Cardiac muscle cell (in vitro differentiated cells and primary cell): ENCODE results near the gene RMDN2. TPM values are rescaled to one million over a fixed set of nuclear protein-coding genes. Genes with fewer than 3 reads are reported as not detected.
A peak's percentile ranks its signal among the peaks of the same experiment; 100 is the strongest.

Experiments
- DNase-seq, 2 donors: peaks; one replicate each; pipeline versions ENCODE4 v3.0.0 to v3.0.0-alpha.2; 2010 to 2017; ENCODE audit warnings: low read depth in 1 of 2, low spot score in 1 of 2
- H3K27ac ChIP-seq: fragments of 200-600 bp; sonication (generic); 2 replicates; pipeline ENCODE4 v1.5.1; 2016
- H3K27me3 ChIP-seq: fragments of 200-600 bp; sonication (generic); 2 replicates; pipeline ENCODE4 v1.6.0; 2016; ENCODE audit warnings: control low read depth
- H3K36me3 ChIP-seq: fragments of 200-600 bp; sonication (generic); 2 replicates; pipeline ENCODE4 v1.5.1; 2016; ENCODE audit warnings: control low read depth
- H3K4me1 ChIP-seq: fragments of 200-600 bp; sonication (generic); 2 replicates; pipeline ENCODE4 v1.8.1; 2017; ENCODE audit warnings: low read depth, mild to moderate bottlenecking, mixed run types
- H3K4me3 ChIP-seq: fragments of 200-600 bp; sonication (generic); 2 replicates; pipeline ENCODE4 v1.5.1; 2016; ENCODE audit warnings: mild to moderate bottlenecking
- H3K9me3 ChIP-seq: fragments of 200-600 bp; sonication (generic); 2 replicates; pipeline ENCODE4 v1.5.1; 2017; ENCODE audit warnings: low read depth, mild to moderate bottlenecking, control low read depth
- CTCF ChIP-seq: IDR thresholded peaks from 2 replicates; pipeline ENCODE4 v1.5.1; 2012; ENCODE audit warnings: low read depth, mild to moderate bottlenecking, low read length
- polyA plus RNA-seq: library from polyadenylated mRNA; unstranded; fragments of >200 nt; fragmentation: Nextera tagmentation; extraction: Ambion mirVana; gene quantifications from 2 replicates; pipeline ENCODE4 v1.2.1, GENCODE V29; 2016
- total RNA-seq: library from RNA; depleted of rRNA; stranded (reverse); fragments of >200 nt; gene quantifications from 2 replicates; pipeline ENCODE4 v1.2.3, GENCODE V29; 2016

RMDN2 gene
- total and polyA plus RNA-seq, 2 experiments from 2014 or later = 2.3 to 4.2 TPM

- no peaks in the 10 kb centered on the region for H3K36me3 ChIP-seq
- no peak overlapping the region for H3K27ac ChIP-seq
- H3K4me3 ChIP-seq = no peak overlapping the region
- TF ChIP-seq CTCF = no peak
- no peaks in the 10 kb centered on the region for H3K9me3 ChIP-seq
- no peaks in the 10 kb centered on the region for H3K4me1 ChIP-seq
- peaks cover 10% of the 10 kb centered on the region for H3K27me3 ChIP-seq
- no peak for DNase-seq
These were observed 107.9 kb downstream of the RMDN2 start for GRCh38 chr2:38032946-38033345.

DNA sequence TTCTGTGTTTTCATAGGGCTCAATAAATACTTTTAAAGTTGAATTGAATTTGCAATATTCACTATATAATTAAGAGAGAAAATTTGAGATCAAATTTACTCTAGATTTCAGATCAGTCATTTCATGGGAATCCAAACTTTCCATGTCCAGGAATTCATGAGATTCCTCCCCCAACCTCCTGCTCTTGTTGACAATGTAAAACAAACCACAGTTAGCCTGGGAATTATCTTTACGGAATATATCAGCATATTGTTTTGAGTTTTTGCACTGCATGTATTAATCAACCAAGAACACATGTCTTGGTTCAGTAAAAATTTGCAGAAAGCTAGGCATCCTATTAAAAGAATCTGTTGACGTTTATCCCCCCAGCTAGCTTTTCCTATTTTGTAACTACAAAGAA is 108.6 kb downstream of the RMDN2 start:
- peak in 1 of 2 donors; percentile 24 for DNase-seq

DNA sequence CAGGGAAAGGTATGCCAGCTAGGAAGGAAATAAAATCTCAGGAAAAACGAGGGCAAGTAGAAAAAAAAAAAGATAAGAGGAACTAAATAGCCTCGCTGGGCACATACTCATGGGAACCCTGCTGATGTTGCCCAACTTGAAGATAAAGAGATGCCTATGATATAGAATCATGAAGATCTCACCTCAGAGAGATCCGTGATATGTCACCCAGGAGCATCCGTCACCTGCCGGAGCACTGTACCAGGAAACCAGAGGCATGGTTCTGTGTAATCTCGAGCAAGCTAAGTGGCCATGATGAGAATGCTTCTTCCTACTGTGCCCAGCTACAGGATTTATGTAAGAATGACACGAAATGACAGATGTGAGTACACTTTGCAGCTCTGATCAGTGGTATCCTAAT is 110.9 kb downstream of the RMDN2 start:
- H3K4me3 ChIP-seq = no peak overlapping the region
- H3K27ac ChIP-seq = no peak overlapping the region
- no peaks in the 10 kb centered on the region for H3K4me1 ChIP-seq
- DNase-seq = no peak
- no peaks in the 10 kb centered on the region for H3K9me3 ChIP-seq
- H3K27me3 ChIP-seq = peaks cover 29% of the 10 kb centered on the region
- H3K36me3 ChIP-seq = no peaks in the 10 kb centered on the region
- no peak for TF ChIP-seq CTCF

More for the DNA sequence above, 108.6 kb downstream of the RMDN2 start:
- H3K27me3 ChIP-seq = peaks cover 17% of the 10 kb centered on the region
- no peaks in the 10 kb centered on the region for H3K9me3 ChIP-seq
- no peaks in the 10 kb centered on the region for H3K36me3 ChIP-seq
- TF ChIP-seq CTCF = no peak
- no peak overlapping the region for H3K4me3 ChIP-seq
- no peak overlapping the region for H3K27ac ChIP-seq
- H3K4me1 ChIP-seq = no peaks in the 10 kb centered on the region

DNA sequence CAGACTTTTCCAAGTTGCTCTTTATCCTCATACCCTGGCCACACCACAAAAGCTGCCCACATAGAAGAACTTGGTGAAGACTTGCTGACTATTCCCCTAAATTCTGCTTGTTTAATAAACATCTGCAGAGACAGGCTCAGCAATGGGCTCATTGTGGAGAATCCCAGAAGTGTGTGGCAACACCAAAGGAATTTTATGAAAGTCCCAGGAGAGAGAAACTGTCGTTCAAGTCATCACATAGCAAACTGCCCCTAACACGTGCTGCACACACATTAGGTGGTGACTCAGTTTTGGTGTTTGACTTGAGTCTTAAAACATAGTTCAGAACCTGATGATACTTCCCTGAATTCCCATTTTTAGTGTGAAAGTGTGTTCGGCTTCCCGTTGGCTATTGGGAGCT is 112.2 kb downstream of the RMDN2 start:
- Histone ChIP-seq H3K27me3 (peaks cover 29% of the 10 kb centered on the region), H3K4me3 (no peak overlapping the region), H3K36me3 (no peaks in the 10 kb centered on the region), H3K4me1 (no peaks in the 10 kb centered on the region), H3K9me3 (no peaks in the 10 kb centered on the region), H3K27ac (no peak overlapping the region)
- DNase-seq = peak in 1 of 2 donors; percentile 46
- no peak for TF ChIP-seq CTCF

DNA sequence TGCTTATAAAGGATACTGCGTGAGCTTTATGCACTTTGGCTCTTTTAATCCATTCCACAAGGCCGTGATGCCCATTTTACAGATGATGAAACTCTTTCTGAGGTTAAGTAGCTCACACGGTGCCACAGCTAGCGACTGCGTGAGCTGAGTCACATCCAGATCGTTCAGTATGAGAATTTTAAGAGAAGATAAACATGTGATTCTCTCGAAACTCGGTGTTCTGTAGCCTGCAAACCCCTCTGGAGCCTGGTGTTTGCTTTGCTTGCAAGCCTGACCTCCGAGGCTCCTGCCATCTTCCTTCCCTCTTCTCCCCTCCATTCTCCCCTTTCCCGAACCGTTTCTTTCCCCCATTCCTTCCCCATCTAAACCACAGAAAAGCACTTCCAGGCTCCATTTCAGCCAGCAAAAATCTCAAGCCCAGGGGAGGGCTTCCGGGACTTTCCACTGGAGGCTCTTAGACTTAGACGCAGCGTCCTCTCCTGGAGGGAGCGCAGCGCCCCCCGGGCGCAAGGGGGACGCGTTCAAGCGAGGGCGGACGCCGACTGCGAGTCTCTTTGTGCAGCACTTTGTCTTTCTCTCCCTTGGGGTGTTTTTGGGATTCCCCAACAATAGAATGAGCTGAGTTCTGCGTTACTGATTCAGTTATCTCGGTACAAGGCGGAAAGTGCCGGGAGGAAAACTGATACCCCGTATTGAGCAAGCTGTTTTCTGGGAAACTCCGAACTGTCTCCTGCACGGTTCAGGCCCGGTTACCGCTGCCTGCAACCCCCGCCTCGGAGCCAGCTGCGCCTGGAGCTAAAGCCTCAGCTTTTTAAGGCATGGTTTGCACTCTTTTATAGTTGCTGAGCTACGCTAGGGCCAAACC is 112.9 kb downstream of the RMDN2 start:
- TF ChIP-seq CTCF = peak; percentile 63
- H3K36me3 ChIP-seq = no peaks in the 10 kb centered on the region
- no peaks in the 10 kb centered on the region for H3K4me1 ChIP-seq
- peak; percentile 26 to 86 for DNase-seq
- no peaks in the 10 kb centered on the region for H3K9me3 ChIP-seq
- H3K27ac ChIP-seq = no peak overlapping the region
- H3K27me3 ChIP-seq = peaks cover 29% of the 10 kb centered on the region
- H3K4me3 ChIP-seq = no peak overlapping the region
